ENCODE results near the gene METTL8.

The METTL8 gene, protein sequence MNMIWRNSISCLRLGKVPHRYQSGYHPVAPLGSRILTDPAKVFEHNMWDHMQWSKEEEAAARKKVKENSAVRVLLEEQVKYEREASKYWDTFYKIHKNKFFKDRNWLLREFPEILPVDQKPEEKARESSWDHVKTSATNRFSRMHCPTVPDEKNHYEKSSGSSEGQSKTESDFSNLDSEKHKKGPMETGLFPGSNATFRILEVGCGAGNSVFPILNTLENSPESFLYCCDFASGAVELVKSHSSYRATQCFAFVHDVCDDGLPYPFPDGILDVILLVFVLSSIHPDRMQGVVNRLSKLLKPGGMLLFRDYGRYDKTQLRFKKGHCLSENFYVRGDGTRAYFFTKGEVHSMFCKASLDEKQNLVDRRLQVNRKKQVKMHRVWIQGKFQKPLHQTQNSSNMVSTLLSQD

DNA sequence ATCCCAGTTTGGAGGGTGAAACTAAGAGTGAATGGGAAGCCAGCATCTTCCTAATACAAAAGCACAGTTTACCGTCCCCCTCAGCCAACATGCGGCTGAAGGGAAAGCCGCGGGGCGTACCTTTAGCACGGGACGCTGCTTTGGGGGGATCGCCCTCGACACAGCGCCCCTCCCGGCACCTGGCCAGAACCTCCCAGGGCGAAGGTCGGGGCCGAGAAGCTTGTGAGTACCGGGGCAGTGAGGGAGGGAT lies at the start of gene METTL8:
TSS of gene METTL8 (minus strand) at position 228 of the 250 bp plus-strand sequence. CDS start 41,805 bp downstream, outside the sequence.
- in situ Hi-C loops (cut with HindIII; ENCODE audit: low pct_ligation_motif_present, low sequenced_read_pairs), result no loop called here
- peaks cover 4% of the 10 kb centered on the region for H3K36me3 ChIP-seq (replicated peaks)
- H3K4me3 ChIP-seq (ENCODE audit: low read depth, low read length), result peak within 1 kb of the TSS; percentile 97
- no peaks in the 10 kb centered on the region for H3K27me3 ChIP-seq (replicated peaks)
- no peak for DNase-seq
- TF ChIP-seq, protein P1, sequence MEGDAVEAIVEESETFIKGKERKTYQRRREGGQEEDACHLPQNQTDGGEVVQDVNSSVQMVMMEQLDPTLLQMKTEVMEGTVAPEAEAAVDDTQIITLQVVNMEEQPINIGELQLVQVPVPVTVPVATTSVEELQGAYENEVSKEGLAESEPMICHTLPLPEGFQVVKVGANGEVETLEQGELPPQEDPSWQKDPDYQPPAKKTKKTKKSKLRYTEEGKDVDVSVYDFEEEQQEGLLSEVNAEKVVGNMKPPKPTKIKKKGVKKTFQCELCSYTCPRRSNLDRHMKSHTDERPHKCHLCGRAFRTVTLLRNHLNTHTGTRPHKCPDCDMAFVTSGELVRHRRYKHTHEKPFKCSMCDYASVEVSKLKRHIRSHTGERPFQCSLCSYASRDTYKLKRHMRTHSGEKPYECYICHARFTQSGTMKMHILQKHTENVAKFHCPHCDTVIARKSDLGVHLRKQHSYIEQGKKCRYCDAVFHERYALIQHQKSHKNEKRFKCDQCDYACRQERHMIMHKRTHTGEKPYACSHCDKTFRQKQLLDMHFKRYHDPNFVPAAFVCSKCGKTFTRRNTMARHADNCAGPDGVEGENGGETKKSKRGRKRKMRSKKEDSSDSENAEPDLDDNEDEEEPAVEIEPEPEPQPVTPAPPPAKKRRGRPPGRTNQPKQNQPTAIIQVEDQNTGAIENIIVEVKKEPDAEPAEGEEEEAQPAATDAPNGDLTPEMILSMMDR (IDR thresholded peaks at IDR 0.05; ENCODE audit: low read depth, low read length, missing control alignments), result peak; percentile 38
- H3K27ac ChIP-seq, result peak within 1 kb of the TSS; percentile 78

DNA sequence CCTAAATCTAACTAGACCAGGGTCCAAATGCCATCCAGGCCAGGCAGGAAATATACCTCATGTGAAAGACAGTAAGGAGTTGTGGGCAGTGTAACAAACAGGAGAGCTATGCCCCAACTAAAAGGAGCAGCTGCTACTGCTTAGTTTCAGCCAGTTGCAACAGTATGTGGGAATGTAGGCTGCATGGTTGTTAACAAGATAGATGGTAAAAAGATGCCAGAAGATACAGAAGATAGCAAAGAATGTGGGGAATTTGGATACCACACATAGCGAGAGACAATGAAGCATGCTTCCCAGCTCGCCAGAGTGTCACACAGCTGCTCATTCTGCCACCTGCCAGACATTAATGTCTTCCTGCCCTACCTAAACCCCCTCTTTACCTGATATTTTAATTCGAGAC lies 49.1 kb upstream of the METTL8 start:
- in situ Hi-C loops (cut with HindIII; ENCODE audit: low pct_ligation_motif_present, low sequenced_read_pairs), result no loop called here

DNA sequence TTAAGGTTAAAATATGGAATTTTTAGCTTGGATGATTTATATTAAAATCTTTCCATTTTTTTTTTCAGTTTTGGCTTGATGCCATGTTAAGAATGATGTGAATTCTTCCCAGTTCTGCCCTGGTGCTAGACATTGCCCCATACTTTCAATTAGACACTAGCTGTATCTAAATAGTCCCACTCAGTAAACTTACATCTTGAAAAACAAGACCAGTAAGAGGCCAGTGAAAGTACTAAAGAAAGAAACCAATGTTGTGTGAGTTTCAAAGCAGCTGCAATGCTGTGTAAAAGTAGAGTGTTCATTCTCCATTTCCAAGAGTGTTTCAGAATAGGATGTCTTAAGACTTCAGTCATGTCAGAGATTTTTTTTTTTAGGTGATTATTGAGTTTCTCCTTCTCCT lies 48.5 kb upstream of the METTL8 start:
- no peak overlapping the region for H3K4me3 ChIP-seq (ENCODE audit: low read depth, low read length)
- H3K36me3 ChIP-seq (replicated peaks), result no peaks in the 10 kb centered on the region
- TF ChIP-seq, protein P1 (IDR thresholded peaks at IDR 0.05; ENCODE audit: low read depth, low read length, missing control alignments), result no peak
- in situ Hi-C loops (cut with HindIII; ENCODE audit: low pct_ligation_motif_present, low sequenced_read_pairs), result no loop called here
- DNase-seq, result no peak
- H3K27me3 ChIP-seq (replicated peaks), result no peaks in the 10 kb centered on the region
- no peak overlapping the region for H3K27ac ChIP-seq

More for the DNA sequence above, 49.1 kb upstream of the METTL8 start:
- no peaks in the 10 kb centered on the region for H3K36me3 ChIP-seq (replicated peaks)
- TF ChIP-seq, protein P1 (IDR thresholded peaks at IDR 0.05; ENCODE audit: low read depth, low read length, missing control alignments), result no peak
- H3K27me3 ChIP-seq (replicated peaks), result no peaks in the 10 kb centered on the region
- H3K4me3 ChIP-seq (ENCODE audit: low read depth, low read length), result no peak overlapping the region
- H3K27ac ChIP-seq, result no peak overlapping the region
- peak; percentile 10 for DNase-seq

DNA sequence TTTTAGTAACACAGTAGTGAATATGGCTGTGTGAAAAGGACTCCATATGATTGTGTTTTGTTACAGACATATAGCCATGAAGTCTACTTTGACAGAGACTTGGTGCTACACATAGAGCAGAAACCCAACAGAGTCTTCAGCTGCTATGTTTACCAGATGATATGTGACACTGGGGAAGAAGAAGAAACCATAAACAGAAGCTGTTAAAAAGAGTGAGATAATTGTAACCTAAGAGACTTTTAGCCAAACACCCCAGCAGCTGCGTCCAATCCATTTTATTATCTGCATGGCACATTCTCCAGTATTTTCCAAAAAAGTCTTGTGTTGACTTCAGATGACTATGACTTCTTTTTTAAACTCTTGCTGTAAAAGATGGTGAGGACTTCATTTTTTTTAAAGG lies 47.1 kb upstream of the METTL8 start:
- Histone ChIP-seq H3K4me3 (ENCODE audit: low read depth, low read length) (no peak overlapping the region), H3K27ac (no peak overlapping the region), H3K36me3 (replicated peaks) (no peaks in the 10 kb centered on the region), H3K27me3 (replicated peaks) (no peaks in the 10 kb centered on the region)
- DNase-seq, result no peak
- in situ Hi-C loops (cut with HindIII; ENCODE audit: low pct_ligation_motif_present, low sequenced_read_pairs), result no loop called here
- TF ChIP-seq, protein P1 (IDR thresholded peaks at IDR 0.05; ENCODE audit: low read depth, low read length, missing control alignments), result no peak

DNA sequence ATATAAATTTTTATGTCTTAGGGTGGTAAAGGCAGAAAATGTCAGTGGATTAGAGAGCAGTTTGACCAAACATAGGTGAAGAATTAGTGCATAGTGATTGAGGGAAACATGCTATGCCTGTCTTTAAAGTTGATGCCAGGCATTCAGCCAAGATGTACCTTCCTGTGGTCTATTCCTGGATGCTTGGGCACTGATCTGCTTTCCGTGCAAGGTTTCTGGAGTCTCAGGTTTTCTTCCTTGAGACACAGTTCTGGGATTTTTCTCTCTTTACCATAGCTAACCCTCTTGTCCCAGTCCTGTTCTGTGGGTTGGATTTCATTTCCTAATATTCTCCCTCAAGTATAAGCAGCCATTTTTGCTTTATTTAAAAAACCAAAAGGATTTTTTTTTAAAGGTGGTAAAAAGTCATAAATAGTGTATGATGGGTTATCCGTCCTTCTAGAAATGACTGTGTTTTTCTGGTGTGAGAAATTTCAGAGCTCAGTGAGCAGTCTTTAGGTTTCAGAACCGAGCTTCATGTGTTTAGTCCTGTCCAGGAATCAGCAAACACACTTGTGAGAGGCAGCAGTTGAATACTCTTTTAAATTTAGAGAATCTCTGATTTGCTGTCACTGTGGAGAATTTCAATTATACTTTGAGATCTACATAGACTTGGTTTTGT lies 45.5 kb upstream of the METTL8 start:
- H3K36me3 ChIP-seq (replicated peaks), result no peaks in the 10 kb centered on the region
- TF ChIP-seq, protein P1 (IDR thresholded peaks at IDR 0.05; ENCODE audit: low read depth, low read length, missing control alignments), result no peak
- H3K27me3 ChIP-seq (replicated peaks), result no peaks in the 10 kb centered on the region
- no peak overlapping the region for H3K4me3 ChIP-seq (ENCODE audit: low read depth, low read length)
- DNase-seq, result peak; percentile 1
- H3K27ac ChIP-seq, result no peak overlapping the region
- in situ Hi-C loops (cut with HindIII; ENCODE audit: low pct_ligation_motif_present, low sequenced_read_pairs), result no loop called here
